Measurements from ENCODE around the gene EFCAB6.

DNA sequence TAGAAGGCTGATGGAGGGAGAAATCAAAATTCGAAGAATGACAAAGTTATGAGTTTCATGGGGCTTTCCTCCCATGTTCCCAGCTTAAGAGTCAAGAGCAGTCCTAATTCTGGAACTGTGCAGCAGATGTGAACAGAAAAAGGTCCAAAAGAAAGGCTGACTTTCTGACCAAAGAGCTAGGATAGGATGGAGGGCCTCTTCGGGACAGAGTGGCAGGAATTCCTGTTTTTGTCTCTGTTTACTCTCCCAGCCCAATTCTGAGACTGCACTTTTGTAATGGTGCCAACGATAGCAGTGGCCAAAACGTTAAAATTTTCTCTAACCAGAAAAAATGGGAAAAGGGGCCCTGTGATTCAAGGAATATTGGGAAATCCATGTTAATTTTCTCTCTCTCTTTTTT, 193.6 kb downstream of the EFCAB6 start:
- TF ChIP-seq, protein P1, sequence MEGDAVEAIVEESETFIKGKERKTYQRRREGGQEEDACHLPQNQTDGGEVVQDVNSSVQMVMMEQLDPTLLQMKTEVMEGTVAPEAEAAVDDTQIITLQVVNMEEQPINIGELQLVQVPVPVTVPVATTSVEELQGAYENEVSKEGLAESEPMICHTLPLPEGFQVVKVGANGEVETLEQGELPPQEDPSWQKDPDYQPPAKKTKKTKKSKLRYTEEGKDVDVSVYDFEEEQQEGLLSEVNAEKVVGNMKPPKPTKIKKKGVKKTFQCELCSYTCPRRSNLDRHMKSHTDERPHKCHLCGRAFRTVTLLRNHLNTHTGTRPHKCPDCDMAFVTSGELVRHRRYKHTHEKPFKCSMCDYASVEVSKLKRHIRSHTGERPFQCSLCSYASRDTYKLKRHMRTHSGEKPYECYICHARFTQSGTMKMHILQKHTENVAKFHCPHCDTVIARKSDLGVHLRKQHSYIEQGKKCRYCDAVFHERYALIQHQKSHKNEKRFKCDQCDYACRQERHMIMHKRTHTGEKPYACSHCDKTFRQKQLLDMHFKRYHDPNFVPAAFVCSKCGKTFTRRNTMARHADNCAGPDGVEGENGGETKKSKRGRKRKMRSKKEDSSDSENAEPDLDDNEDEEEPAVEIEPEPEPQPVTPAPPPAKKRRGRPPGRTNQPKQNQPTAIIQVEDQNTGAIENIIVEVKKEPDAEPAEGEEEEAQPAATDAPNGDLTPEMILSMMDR (IDR thresholded peaks at IDR 0.05; ENCODE audit: low read length) = no peak
- no peak for TF ChIP-seq EZH2 (IDR thresholded peaks at IDR 0.05; ENCODE audit: borderline replicate concordance, low read length)
